Inflammatory macrophage treated with lipopolysaccharide for 1 hour (primary cell): Measurements from ENCODE around the gene OLIG3.

Source experiments
- DNase-seq, 2 donors: peaks; one replicate each; pipeline ENCODE4 v3.0.0-alpha.2; 2020 to 2022

The OLIG3 gene

GRCh38 chr6:137495703-137496336 is 1.6 kb upstream of the OLIG3 start:
- DNase-seq, result no peak

- DNase-seq, result no peak
Measured at GRCh38 chr6:137494988-137495702, 951 bp upstream of the OLIG3 start.

GRCh38 chr6:137493218-137494038 is 766 bp downstream of the OLIG3 start:
- no peak for DNase-seq

- DNase-seq, result no peak
Measured at GRCh38 chr6:137492289-137493217, 1.6 kb downstream of the OLIG3 start.

- DNase-seq, result no peak
Measured at GRCh38 chr6:137491478-137491877, 2.7 kb downstream of the OLIG3 start.

GRCh38 chr6:137490961-137491360 is 3.2 kb downstream of the OLIG3 start:
- no peak for DNase-seq

- DNase-seq, result no peak
Measured at GRCh38 chr6:137490006-137490905, 3.9 kb downstream of the OLIG3 start.

GRCh38 chr6:137489046-137490005 is 4.9 kb downstream of the OLIG3 start:
- no peak for DNase-seq

- DNase-seq, result no peak
Measured at GRCh38 chr6:137488150-137489045, 5.8 kb downstream of the OLIG3 start.

GRCh38 chr6:137487869-137488149 is 6.4 kb downstream of the OLIG3 start:
- no peak for DNase-seq

- DNase-seq, result no peak
Measured at GRCh38 chr6:137487181-137487868, 6.9 kb downstream of the OLIG3 start.

GRCh38 chr6:137486416-137486815 is 7.8 kb downstream of the OLIG3 start:
- no peak for DNase-seq

- DNase-seq, result no peak
Measured at GRCh38 chr6:137480431-137480830, 13.8 kb downstream of the OLIG3 start.

GRCh38 chr6:137475103-137475502 is 19.1 kb downstream of the OLIG3 start:
- DNase-seq, result no peak

GRCh38 chr6:137473598-137473997 is 20.6 kb downstream of the OLIG3 start:
- DNase-seq, result no peak

- DNase-seq, result no peak
Measured at GRCh38 chr6:137472641-137473137, 21.5 kb downstream of the OLIG3 start.

- no peak for DNase-seq
Measured at GRCh38 chr6:137471986-137472385, 22.2 kb downstream of the OLIG3 start.

GRCh38 chr6:137471497-137471896 is 22.7 kb downstream of the OLIG3 start:
- DNase-seq, result no peak

- no peak for DNase-seq
Measured at GRCh38 chr6:137467211-137467610, 27.0 kb downstream of the OLIG3 start.
